DOHH2 (cell line): ENCODE results near the gene S100A3.

ENCODE experiments used
- H3F3A ChIP-seq: fragments of 200-600 bp; sonication (generic), shearing (Covaris generic); 2 replicates; pipeline ENCODE4 v1.6.0; 2016; ENCODE audit warnings: antibody characterized with exemption, mild to moderate bottlenecking; ENCODE audit not compliant: control insufficient read depth, insufficient read depth
- H3K27ac ChIP-seq: fragments of 200-600 bp; sonication (generic); 2 replicates; pipeline ENCODE4 v1.5.1; 2014; ENCODE audit warnings: low read depth, mild to moderate bottlenecking, low read length, moderate library complexity
- H3K27me3 ChIP-seq: fragments of 200-600 bp; sonication (generic); 2 replicates; pipeline ENCODE4 v1.6.1; 2014; ENCODE audit warnings: mild to moderate bottlenecking, low read length, mixed read lengths; ENCODE audit not compliant: control insufficient read depth
- H3K36me3 ChIP-seq: fragments of 200-600 bp; sonication (generic); 2 replicates; pipeline ENCODE4 v1.6.1; 2014; ENCODE audit warnings: mild to moderate bottlenecking, low read length, moderate library complexity, mixed read lengths; ENCODE audit not compliant: control insufficient read depth
- H3K4me1 ChIP-seq: fragments of 200-600 bp; sonication (generic); 2 replicates; pipeline ENCODE4 v1.6.1; 2014; ENCODE audit warnings: mild to moderate bottlenecking, low read length, mixed read lengths; ENCODE audit not compliant: control insufficient read depth
- H3K4me2 ChIP-seq: fragments of 200-600 bp; sonication (generic); 2 replicates; pipeline ENCODE4 v1.6.0; 2014; ENCODE audit warnings: mild to moderate bottlenecking, low read length, moderate library complexity
- H3K4me3 ChIP-seq: fragments of 200-600 bp; sonication (generic); 2 replicates; pipeline ENCODE4 v1.5.1; 2014; ENCODE audit warnings: mild to moderate bottlenecking, low read length, mixed read lengths
- H3K79me2 ChIP-seq: fragments of 200-600 bp; sonication (generic); 2 replicates; pipeline ENCODE4 v1.6.1; 2014; ENCODE audit warnings: mild to moderate bottlenecking, low read length, mixed read lengths; ENCODE audit not compliant: control insufficient read depth
- H3K9me2 ChIP-seq: fragments of 200-600 bp; sonication (generic); replicated peaks from 2 replicates; pipeline ENCODE4 v1.6.1; 2014; ENCODE audit warnings: mild to moderate bottlenecking, low read length, mixed read lengths; ENCODE audit not compliant: control insufficient read depth
- H3K9me3 ChIP-seq: fragments of 200-600 bp; sonication (generic); 2 replicates; pipeline ENCODE4 v1.6.1; 2014; ENCODE audit warnings: antibody characterized with exemption, low read length, mixed read lengths; ENCODE audit not compliant: control insufficient read depth, insufficient read depth
- H4K20me1 ChIP-seq: fragments of 200-600 bp; sonication (generic); 2 replicates; pipeline ENCODE4 v1.6.0; 2014; ENCODE audit warnings: low read depth, mild to moderate bottlenecking, antibody characterized with exemption, low read length, moderate library complexity; ENCODE audit not compliant: control insufficient read depth, insufficient read depth
- EZH2phosphoT487 ChIP-seq: fragments of 200-600 bp; sonication (generic); IDR thresholded peaks from 2 replicates; pipeline ENCODE4 v1.6.1; 2017; ENCODE audit warnings: borderline replicate concordance, mild to moderate bottlenecking, antibody characterized with exemption, low read length, moderate library complexity, mixed read lengths
- TF ChIP-seq, protein P1 (sequence below): fragments of 200-600 bp; sonication (generic); IDR thresholded peaks from one replicate; pipeline ENCODE4 v1.5.1; 2014; ENCODE audit warnings: antibody characterized with exemption, mild to moderate bottlenecking, low read depth, low read length; ENCODE audit not compliant: poor library complexity, severe bottlenecking

S100A3 gene

DNA sequence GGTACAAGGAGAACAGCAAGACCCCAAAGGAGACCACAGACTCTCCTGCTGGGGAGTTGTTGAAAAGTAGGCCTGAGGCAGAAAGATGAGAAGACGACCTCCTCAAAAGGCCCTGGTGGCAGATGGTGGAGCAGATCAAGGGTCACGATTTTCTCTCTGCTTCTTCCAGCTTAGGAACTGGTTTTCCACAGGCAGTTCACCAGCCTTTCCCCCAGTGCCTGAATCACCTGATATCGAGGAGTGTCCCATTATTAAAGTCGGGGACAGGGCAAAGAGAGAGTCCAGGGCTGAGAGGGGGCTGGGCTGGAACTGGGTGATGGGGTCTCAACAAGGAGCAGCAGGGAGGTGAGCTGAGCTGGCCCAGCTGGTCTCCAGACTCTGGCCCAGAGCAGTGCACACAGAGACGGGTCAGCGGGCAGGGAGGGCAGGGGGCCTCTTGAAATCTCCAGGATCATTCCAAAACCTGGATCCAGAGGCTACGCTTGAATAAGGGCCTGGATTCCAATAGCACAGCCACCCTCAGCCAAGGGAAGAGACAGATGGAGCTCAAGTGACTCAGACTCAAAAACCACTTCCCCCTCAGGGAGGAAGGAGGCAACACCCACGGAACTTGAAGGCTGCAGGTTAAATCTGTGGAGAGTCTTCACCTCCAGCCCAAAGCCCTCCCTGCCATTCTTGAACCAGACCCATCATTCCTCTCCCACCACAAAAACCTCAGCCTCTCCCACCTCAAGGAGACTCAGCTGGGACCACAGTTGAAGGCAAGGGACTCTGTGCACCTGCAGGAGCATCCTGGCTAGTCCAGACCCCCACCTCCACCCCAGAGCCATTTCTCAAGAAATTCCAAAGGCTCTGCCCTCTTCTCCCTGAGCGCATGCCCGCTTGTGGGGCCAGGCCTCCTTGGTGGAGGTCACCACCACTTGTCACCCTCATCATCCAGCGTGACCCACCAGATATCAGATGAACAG lies 8.4 kb downstream of the S100A3 start, which contains the start of gene S100A5:
Gene S100A5, minus strand, starts transcription at position 541 of the 968 bp plus-strand sequence. CDS start 743 bp downstream, outside the sequence.
- Histone ChIP-seq H3K27me3 (peaks cover 16% of the 10 kb centered on the region), H3K9me3 (no peaks in the 10 kb centered on the region), H3K79me2 (no peaks in the 10 kb centered on the region), H3K4me2 (no peak within 1 kb of the TSS), H3K36me3 (no peaks in the 10 kb centered on the region), H3K9me2 (no peaks in the 10 kb centered on the region), H3K4me1 (peaks cover 13% of the 10 kb centered on the region), H3F3A (no peaks in the 10 kb centered on the region), H3K27ac (no peak within 1 kb of the TSS), H4K20me1 (no peaks in the 10 kb centered on the region), H3K4me3 (no peak within 1 kb of the TSS)
- TF ChIP-seq EZH2phosphoT487: no peak
- TF ChIP-seq, protein P1, sequence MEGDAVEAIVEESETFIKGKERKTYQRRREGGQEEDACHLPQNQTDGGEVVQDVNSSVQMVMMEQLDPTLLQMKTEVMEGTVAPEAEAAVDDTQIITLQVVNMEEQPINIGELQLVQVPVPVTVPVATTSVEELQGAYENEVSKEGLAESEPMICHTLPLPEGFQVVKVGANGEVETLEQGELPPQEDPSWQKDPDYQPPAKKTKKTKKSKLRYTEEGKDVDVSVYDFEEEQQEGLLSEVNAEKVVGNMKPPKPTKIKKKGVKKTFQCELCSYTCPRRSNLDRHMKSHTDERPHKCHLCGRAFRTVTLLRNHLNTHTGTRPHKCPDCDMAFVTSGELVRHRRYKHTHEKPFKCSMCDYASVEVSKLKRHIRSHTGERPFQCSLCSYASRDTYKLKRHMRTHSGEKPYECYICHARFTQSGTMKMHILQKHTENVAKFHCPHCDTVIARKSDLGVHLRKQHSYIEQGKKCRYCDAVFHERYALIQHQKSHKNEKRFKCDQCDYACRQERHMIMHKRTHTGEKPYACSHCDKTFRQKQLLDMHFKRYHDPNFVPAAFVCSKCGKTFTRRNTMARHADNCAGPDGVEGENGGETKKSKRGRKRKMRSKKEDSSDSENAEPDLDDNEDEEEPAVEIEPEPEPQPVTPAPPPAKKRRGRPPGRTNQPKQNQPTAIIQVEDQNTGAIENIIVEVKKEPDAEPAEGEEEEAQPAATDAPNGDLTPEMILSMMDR: no peak

DNA sequence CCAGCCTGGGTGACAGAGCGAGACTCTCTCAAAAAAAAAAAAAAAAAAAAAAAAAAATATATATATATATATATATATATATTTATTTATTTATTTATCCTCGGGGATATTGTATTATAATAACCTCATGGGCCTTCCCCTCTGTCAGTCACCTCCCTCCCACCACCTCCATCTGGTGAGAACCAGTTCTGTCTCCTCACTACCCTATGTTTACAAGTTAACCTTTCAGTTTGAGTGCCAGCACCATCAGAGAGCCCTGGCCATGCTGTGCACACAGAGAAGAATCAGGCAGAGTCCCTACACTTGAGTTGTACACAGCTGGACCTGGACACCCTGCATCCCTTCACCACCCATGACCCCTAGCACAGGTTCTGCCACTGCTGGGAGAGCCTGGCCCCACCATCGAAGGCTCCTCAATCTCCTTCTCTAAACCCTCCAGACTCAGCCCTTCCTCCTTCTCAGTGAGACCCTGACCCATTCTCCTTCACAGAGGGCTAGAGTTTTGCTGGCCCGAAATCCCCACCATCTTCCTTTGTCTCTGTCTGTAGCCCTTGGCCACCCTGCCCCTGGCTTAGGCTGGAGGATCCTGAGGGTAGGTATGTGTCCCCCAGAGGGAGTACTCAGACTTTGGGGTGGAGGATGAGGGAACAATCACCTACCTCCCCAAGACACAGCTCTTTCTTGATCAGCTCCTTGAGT lies 9.5 kb downstream of the S100A3 start:
- no peak overlapping the region for H3K4me2 ChIP-seq
- H3K4me1 ChIP-seq: peaks cover 3% of the 10 kb centered on the region; the same call in 1 of the 2 replicates
- no peak overlapping the region for H3K4me3 ChIP-seq
- no peaks in the 10 kb centered on the region for H3K9me2 ChIP-seq
- no peaks in the 10 kb centered on the region for H3F3A ChIP-seq
- no peaks in the 10 kb centered on the region for H4K20me1 ChIP-seq
- TF ChIP-seq, protein P1: no peak
- no peak for TF ChIP-seq EZH2phosphoT487
- H3K27me3 ChIP-seq: peaks cover 23% of the 10 kb centered on the region
- H3K36me3 ChIP-seq: no peaks in the 10 kb centered on the region
- no peak overlapping the region for H3K27ac ChIP-seq
- no peaks in the 10 kb centered on the region for H3K79me2 ChIP-seq
- H3K9me3 ChIP-seq: no peaks in the 10 kb centered on the region

DNA sequence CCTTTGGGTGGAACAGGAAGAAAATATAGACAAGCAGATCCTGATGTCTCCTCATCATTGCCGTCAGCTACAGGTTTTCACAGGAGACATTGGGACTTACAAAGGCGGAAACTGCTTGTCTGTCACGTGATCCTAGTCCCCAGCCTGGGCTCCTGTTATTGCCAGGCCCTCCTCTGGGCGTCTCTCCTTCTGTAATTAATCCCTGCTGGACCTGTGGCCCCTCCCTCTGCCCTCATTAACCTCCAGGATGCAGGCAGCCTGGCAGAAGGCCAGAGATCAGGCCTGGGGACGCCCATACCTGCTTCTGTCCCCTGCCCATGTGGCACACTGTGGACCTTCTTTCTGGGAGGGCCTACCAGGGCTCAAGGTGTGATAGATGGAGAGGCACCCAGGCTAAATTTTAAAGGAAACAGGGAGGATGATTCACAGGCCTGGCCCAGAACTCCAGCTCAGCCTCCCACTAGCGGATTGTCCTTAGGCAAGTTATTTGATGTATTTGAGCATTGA lies 10.7 kb downstream of the S100A3 start:
- H3K9me2 ChIP-seq: no peaks in the 10 kb centered on the region
- no peaks in the 10 kb centered on the region for H3K36me3 ChIP-seq
- no peaks in the 10 kb centered on the region for H3F3A ChIP-seq
- H3K4me1 ChIP-seq: peaks cover 3% of the 10 kb centered on the region; the same call in 1 of the 2 replicates
- no peaks in the 10 kb centered on the region for H4K20me1 ChIP-seq
- H3K4me2 ChIP-seq: no peak overlapping the region
- no peak for TF ChIP-seq EZH2phosphoT487
- TF ChIP-seq, protein P1: no peak
- no peaks in the 10 kb centered on the region for H3K79me2 ChIP-seq
- H3K27me3 ChIP-seq: peaks cover 25% of the 10 kb centered on the region
- H3K4me3 ChIP-seq: no peak overlapping the region
- no peaks in the 10 kb centered on the region for H3K9me3 ChIP-seq
- no peak overlapping the region for H3K27ac ChIP-seq
